Endothelial cell of umbilical vein (primary cell): ENCODE data around the gene SLC25A22.

Experiments
- CTCF ChIP-seq, 2 donors: IDR thresholded peaks; 1 replicate in 1 of 2; 2 replicates in 1 of 2; pipeline ENCODE4 v1.5.1; 2011; ENCODE audit warnings: low read length in 2 of 2, mild to moderate bottlenecking in 2 of 2, moderate library complexity in 2 of 2, control low read depth in 1 of 2, inconsistent platforms in 1 of 2, low read depth in 1 of 2; ENCODE audit not compliant: insufficient read depth in 1 of 2; ENCODE audit errors: extremely low read depth in 1 of 2
- EZH2 ChIP-seq: IDR thresholded peaks from 2 replicates; pipeline ENCODE4 v1.6.1; 2012; ENCODE audit warnings: borderline replicate concordance, low read depth, mild to moderate bottlenecking, moderate library complexity, low read length, inconsistent platforms; ENCODE audit not compliant: severe bottlenecking
- POLR2A ChIP-seq: IDR thresholded peaks from 2 replicates; pipeline ENCODE4 v1.6.1; 2012; ENCODE audit warnings: low read depth, mild to moderate bottlenecking, control low read depth, low read length
- POLR2AphosphoS5 ChIP-seq: IDR thresholded peaks from 2 replicates; pipeline ENCODE4 v1.6.1; 2012; ENCODE audit warnings: low read depth, mild to moderate bottlenecking, control low read depth, low read length, moderate library complexity; ENCODE audit not compliant: insufficient read depth

- TF ChIP-seq POLR2AphosphoS5 (no peak), POLR2A (no peak), EZH2 (no peak), CTCF (IDR thresholded peaks at IDR 0.05; ENCODE audit: extremely low read depth in 1 of 2, insufficient read depth in 1 of 2, low read depth in 1 of 2, low read length in 2 of 2) (no peak)
Observed at GRCh38 chr11:801097-801780, 3.2 kb upstream of the SLC25A22 start.
